Measurements from ENCODE around the gene OR1I1.

OR1I1 gene

DNA sequence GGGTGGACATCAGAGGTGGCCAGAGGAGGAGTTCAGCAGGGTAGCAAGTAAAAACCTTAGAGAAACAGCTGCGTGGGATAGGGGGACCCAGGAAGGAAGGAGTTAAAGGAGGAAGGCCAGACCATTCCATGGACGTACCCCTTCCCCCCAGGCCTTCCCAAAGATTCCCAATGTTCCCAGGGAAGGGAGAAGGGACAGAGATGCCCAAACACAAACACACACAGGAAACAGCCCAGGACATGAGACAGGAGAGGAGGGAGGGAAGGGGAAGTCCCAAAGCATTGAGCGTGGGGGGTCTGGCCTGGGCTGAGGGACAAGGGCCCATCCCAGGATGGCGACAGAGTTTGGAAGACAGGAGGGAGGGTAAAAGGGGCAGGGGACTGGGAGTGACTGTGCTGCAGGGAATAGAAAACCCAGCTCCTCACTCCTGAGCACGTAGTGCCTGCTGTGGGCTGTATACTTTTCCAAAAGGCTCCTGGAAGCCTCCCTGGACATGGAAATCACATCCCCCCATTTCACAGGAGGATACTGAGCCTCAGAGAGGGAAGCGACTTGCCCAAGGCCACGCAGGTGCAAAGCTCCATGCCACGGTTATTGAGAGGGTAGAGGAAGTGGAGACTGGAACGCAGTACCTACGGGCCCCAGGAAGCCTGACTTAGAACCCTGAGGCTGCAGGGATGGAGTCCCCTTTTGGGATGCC lies 26.3 kb downstream of the OR1I1 start:
- peaks cover 4% of the 10 kb centered on the region for H3K36me3 Mint-ChIP-seq (ENCODE audit: low read depth)
- peaks cover 10% of the 10 kb centered on the region for H3K9me3 Mint-ChIP-seq
- H3K27ac Mint-ChIP-seq: peak overlapping the region; percentile 22
- peaks cover 25% of the 10 kb centered on the region for H3K27me3 Mint-ChIP-seq
- peaks cover 16% of the 10 kb centered on the region for H3K4me1 Mint-ChIP-seq (ENCODE audit: low read depth)
- H3K4me3 Mint-ChIP-seq: peak overlapping the region; percentile 54

DNA sequence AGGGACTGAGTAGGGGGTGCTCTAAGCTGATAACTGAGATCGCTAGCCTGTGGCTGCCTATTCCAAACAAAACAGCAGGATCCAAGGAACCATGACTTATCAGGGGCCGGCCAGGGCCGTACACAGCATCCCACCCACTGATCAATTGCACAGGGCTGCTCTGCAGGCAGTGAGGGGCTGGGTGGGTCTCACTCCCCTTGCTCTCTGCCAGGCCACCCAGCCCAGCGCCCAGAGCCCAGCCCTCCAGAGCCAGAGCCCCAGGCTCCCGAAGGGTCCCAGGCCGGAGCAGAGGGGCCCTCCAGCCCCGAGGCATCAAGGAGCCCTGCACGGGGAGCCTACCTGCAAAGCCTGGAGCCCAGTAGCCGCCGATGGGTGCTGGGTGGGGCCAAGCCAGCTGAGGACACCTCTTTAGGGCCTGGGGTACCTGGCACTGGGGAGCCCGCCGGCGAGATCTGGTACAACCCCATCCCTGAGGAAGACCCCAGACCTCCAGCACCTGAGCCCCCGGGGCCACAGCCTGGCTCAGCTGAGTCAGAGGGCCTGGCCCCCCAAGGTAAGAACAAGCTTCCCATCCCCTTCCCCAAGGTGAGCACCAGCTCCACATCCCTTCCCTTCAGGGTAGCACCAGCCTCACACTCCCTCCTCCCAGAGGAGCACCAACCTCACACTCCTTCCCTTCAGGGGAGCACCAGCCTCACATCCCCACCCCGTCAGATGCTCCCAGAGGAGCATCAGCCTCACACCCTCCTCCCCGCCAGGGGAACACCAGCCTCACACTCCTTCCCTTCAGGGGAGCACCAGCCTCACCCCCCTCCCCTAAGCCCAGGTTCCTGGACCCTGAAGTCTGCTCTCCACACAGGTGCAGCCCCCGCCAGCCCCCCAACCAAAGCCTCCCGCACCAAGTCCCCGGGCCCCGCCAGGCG lies 27.1 kb downstream of the OR1I1 start:
- Mint-ChIP-seq H3K4me1 (ENCODE audit: low read depth) (peaks cover 16% of the 10 kb centered on the region), H3K4me3 (no peak overlapping the region), H3K36me3 (ENCODE audit: low read depth) (peaks cover under 1% of the 10 kb centered on the region), H3K9me3 (peaks cover 5% of the 10 kb centered on the region), H3K27ac (no peak overlapping the region), H3K27me3 (peaks cover 25% of the 10 kb centered on the region)

DNA sequence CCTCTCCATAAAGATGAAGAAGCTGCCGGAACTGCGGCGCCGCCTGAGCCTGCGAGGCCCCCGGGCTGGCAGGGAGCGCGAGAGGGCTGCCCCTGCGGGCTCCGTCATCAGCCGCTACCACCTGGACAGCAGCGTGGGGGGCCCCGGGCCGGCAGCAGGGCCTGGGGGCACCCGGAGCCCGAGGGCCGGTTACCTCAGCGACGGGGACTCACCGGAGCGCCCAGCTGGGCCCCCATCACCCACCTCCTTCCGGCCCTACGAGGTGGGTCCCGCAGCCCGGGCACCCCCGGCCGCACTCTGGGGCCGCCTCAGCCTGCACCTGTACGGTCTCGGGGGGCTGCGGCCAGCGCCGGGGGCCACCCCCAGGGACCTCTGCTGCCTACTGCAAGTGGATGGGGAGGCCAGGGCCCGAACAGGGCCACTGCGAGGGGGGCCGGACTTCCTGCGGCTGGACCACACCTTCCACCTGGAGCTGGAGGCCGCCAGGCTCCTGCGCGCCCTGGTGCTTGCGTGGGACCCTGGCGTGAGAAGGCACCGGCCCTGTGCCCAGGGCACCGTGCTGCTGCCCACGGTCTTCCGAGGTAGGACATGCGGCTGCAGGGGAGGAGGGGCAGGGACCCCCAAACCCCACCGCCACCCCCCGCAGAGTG lies 27.9 kb downstream of the OR1I1 start:
- Mint-ChIP-seq H3K27me3 (peaks cover 25% of the 10 kb centered on the region), H3K9me3 (no peaks in the 10 kb centered on the region), H3K4me3 (no peak overlapping the region), H3K27ac (no peak overlapping the region), H3K36me3 (ENCODE audit: low read depth) (peaks cover 3% of the 10 kb centered on the region), H3K4me1 (ENCODE audit: low read depth) (peaks cover 16% of the 10 kb centered on the region)

DNA sequence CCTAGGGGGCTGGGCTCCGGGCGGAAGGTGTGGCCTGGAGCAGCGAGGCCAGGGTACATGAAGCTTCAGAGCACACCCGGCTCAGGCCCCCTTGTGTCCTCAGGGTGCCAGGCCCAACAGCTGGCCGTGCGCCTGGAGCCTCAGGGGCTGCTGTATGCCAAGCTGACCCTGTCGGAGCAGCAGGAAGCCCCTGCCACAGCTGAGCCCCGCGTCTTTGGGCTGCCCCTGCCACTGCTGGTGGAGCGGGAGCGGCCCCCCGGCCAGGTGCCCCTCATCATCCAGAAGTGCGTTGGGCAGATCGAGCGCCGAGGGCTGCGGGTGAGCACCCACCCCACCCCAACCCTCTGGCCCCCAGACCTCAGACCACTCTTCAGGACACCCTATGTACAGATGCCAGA lies 28.4 kb downstream of the OR1I1 start:
- Mint-ChIP-seq H3K9me3 (no peaks in the 10 kb centered on the region), H3K4me3 (no peak overlapping the region), H3K36me3 (ENCODE audit: low read depth) (peaks cover 3% of the 10 kb centered on the region), H3K4me1 (ENCODE audit: low read depth) (peaks cover 16% of the 10 kb centered on the region), H3K27ac (no peak overlapping the region), H3K27me3 (peaks cover 21% of the 10 kb centered on the region)

DNA sequence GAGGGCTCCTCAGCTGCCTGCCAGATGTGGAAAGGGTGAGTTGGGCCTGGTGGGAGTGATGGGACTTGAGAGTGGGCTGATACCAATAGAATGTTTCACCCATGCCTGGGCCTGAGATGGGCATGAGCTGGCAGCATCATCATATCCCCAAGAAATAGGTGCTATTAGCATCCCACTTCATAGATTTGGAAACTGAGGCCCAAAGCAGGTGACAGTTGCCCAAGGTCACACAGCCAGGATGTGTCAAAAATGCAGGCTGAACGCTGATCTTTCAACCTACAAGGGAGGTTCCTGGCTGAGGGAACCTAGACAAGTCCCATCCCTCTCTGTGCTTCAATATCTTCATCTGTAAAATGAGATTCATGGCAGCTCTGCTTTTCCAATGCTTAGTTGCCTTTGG lies 29.7 kb downstream of the OR1I1 start:
- Mint-ChIP-seq H3K27ac (no peak overlapping the region), H3K9me3 (no peaks in the 10 kb centered on the region)

DNA sequence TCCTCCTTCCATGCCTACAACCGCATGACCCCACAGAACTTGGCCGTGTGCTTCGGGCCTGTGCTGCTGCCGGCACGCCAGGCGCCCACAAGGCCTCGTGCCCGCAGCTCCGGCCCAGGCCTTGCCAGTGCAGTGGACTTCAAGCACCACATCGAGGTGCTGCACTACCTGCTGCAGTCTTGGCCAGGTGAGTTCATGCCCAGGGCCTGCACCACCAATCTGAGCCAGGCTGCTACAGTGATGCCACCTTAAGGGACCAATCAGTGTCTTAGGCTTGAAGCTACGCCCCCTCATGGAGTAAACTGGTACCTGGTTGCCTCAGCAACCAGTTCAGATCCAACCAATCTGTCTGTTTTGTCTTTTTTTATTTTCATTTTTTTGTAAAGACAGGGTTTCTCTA lies 30.4 kb downstream of the OR1I1 start:
- Mint-ChIP-seq H3K9me3 (no peaks in the 10 kb centered on the region), H3K27me3 (peaks cover 9% of the 10 kb centered on the region), H3K4me3 (no peak overlapping the region), H3K4me1 (ENCODE audit: low read depth) (peaks cover 9% of the 10 kb centered on the region), H3K36me3 (ENCODE audit: low read depth) (peaks cover 14% of the 10 kb centered on the region), H3K27ac (no peak overlapping the region)

More for the DNA sequence above, 29.7 kb downstream of the OR1I1 start:
- Mint-ChIP-seq H3K4me3 (no peak overlapping the region), H3K4me1 (ENCODE audit: low read depth) (peaks cover 13% of the 10 kb centered on the region), H3K27me3 (peaks cover 12% of the 10 kb centered on the region), H3K36me3 (ENCODE audit: low read depth) (peaks cover 7% of the 10 kb centered on the region)

DNA sequence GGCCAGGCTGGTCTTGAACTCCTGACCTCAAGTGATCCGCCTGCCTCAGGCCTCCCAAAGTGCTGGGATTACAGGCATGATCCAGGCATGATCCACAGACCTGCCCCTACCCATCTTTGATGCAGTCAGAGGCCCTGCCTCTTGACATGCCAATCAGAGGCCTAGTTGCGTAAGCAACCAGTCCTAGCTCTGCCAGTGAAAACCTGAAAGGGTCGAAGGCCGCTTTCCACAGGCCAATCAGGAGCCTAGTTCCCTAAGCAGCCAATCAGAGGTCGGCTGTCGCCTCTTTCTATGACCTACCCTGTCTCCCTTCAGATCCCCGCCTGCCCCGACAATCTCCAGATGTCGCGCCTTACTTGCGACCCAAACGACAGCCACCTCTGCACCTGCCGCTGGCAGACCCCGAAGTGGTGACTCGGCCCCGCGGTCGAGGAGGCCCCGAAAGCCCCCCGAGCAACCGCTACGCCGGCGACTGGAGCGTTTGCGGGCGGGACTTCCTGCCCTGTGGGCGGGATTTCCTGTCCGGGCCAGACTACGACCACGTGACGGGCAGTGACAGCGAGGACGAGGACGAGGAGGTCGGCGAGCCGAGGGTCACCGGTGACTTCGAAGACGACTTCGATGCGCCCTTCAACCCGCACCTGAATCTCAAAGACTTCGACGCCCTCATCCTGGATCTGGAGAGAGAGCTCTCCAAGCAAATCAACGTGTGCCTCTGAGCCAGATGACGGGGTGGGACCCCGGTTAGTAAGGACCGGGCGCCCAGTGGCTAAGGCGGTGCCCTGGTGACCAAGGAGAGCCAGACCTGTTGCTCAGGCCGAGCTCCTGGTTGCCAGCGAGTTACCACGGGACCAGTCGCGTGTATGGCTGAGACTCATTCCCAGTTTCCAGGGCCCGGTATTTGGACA lies 31.5 kb downstream of the OR1I1 start:
- Mint-ChIP-seq H3K27me3 (peaks cover 2% of the 10 kb centered on the region), H3K27ac (no peak overlapping the region), H3K9me3 (no peaks in the 10 kb centered on the region)

DNA sequence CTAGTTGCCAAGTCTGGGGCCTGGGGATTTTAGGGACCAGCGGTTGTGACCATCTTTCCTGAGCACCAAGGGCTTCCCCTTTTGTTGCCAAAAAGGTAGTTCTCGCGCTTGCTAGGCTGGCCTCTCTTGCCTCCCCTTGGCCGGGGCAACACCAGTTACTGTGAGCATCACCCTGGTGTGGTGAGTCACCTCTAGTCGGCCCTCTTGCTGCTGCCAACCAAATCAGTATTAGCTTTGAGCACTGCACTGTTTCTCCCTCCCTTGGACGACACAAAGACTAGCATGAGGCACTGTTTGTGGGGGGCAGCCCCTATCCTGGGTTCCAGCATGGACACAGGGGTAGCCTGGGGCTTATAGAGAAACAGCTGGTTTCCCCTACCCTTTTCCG lies 32.1 kb downstream of the OR1I1 start:
- H3K4me3 Mint-ChIP-seq: no peak overlapping the region
- no peaks in the 10 kb centered on the region for H3K9me3 Mint-ChIP-seq
- H3K27ac Mint-ChIP-seq: no peak overlapping the region
- H3K36me3 Mint-ChIP-seq (ENCODE audit: low read depth): peaks cover 27% of the 10 kb centered on the region
- no peaks in the 10 kb centered on the region for H3K4me1 Mint-ChIP-seq (ENCODE audit: low read depth)
- no peaks in the 10 kb centered on the region for H3K27me3 Mint-ChIP-seq

More for the DNA sequence above, 31.5 kb downstream of the OR1I1 start:
- Mint-ChIP-seq H3K4me3 (no peak overlapping the region), H3K4me1 (ENCODE audit: low read depth) (peaks cover 2% of the 10 kb centered on the region), H3K36me3 (ENCODE audit: low read depth) (peaks cover 21% of the 10 kb centered on the region)

DNA sequence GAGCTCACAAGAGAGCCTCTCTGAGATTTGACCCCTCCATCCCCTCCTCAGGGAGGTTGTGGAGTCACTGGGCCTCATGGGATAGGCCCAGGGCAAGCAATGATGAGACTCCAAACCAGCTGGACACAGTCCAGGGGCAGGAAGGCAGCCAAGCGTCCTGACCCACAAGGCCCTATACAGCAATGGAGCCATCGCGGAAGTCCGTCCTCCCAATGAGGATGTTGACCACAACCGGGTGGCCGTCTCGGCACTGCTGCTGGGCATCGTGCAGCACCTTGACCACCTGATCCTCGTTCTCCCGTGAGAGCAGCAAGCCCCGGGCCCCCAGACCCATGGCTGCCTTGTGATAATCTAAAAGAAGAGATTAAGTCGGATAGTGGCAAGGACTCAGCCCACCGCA lies 33.1 kb downstream of the OR1I1 start:
- Mint-ChIP-seq H3K36me3 (ENCODE audit: low read depth) (peaks cover 34% of the 10 kb centered on the region), H3K4me3 (no peak overlapping the region), H3K4me1 (ENCODE audit: low read depth) (no peaks in the 10 kb centered on the region), H3K27me3 (no peaks in the 10 kb centered on the region), H3K9me3 (no peaks in the 10 kb centered on the region), H3K27ac (no peak overlapping the region)

DNA sequence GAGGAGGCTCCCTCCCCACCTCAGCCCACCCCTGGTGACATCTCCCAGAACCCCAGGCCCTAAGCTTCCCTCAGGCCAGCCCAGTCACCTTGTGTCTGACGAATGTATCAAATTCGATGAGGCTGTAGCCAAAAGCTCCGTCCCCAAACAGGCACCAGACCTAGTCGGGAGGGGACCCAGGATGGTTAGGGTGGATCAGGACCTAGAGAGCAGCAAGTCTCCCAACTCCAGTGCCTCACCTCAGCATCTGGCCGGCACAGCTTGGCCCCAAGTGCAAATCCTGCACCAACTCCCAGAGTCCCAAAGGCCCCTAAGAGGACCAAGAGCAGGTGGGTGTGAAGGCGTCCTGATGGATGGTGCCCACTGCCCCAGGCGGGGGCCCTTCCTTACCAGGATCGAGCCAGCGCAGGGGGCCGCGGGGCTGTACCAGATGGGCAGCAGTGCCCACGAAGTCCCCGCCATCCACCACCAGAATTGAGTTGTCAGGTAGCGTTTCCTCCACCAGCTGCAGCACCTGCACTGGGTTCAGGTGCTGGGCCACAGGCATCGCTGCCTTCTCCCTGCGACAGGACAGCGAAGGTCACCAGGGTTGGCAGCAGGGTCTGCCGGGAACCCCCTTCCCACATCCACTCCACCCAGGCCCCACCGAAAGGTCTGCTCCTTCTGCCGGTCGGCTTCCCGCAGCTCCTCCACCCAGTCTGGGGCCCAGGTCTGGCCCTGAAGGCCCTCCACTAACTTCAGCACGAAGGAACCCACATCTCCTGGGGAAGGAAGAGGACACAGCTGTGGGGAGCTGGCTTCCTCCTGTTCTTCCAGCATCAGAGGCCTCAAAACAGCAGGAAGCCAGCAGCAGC lies 34.0 kb downstream of the OR1I1 start:
- no peaks in the 10 kb centered on the region for H3K27me3 Mint-ChIP-seq
- H3K4me1 Mint-ChIP-seq (ENCODE audit: low read depth): no peaks in the 10 kb centered on the region
- H3K36me3 Mint-ChIP-seq (ENCODE audit: low read depth): peaks cover 43% of the 10 kb centered on the region
- no peak overlapping the region for H3K4me3 Mint-ChIP-seq
- no peak overlapping the region for H3K27ac Mint-ChIP-seq
- H3K9me3 Mint-ChIP-seq: no peaks in the 10 kb centered on the region

DNA sequence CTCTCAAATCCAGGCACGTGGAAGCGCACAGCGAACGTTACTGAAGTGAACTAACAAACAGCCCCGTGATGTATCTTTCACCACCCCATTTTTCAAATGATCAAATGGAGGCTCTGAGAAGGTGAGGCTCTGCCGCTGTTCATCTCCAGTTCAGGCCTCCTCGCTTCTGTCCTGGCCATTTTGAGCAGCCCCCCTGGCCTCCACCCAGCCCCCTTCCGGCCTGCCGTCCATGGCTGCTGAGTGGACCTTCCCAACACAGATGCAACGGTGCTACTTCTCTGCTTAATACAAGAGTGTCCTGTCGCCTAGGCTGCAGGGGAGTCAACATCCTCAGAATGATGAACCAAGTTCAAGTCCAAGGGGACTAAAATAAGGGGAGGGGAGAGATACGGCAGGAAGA lies 34.8 kb downstream of the OR1I1 start:
- Mint-ChIP-seq H3K36me3 (ENCODE audit: low read depth) (peaks cover 50% of the 10 kb centered on the region), H3K4me3 (no peak overlapping the region), H3K27ac (no peak overlapping the region), H3K9me3 (no peaks in the 10 kb centered on the region), H3K4me1 (ENCODE audit: low read depth) (no peaks in the 10 kb centered on the region), H3K27me3 (no peaks in the 10 kb centered on the region)

DNA sequence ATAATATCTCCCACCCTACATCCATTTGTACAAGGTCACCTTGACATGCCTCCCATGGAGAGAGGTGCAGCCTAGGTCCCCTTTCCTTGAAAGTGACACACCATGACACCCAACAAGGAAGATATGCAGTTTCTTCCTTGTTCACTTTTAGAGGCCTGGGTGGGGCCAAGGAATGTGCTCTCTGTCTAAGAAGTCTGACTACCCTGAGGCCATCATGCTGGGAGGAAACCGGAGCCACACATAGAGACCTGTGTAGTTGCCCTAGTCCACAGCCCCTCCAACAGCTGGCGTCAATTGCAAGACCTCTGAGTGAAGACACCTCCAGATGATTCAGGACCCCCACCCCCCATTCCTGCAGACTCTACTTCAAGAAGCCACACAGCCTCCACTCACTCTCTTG lies 36.2 kb downstream of the OR1I1 start:
- Mint-ChIP-seq H3K9me3 (no peaks in the 10 kb centered on the region), H3K27ac (no peak overlapping the region), H3K36me3 (ENCODE audit: low read depth) (peaks cover 58% of the 10 kb centered on the region), H3K27me3 (no peaks in the 10 kb centered on the region), H3K4me1 (ENCODE audit: low read depth) (no peaks in the 10 kb centered on the region), H3K4me3 (no peak overlapping the region)

DNA sequence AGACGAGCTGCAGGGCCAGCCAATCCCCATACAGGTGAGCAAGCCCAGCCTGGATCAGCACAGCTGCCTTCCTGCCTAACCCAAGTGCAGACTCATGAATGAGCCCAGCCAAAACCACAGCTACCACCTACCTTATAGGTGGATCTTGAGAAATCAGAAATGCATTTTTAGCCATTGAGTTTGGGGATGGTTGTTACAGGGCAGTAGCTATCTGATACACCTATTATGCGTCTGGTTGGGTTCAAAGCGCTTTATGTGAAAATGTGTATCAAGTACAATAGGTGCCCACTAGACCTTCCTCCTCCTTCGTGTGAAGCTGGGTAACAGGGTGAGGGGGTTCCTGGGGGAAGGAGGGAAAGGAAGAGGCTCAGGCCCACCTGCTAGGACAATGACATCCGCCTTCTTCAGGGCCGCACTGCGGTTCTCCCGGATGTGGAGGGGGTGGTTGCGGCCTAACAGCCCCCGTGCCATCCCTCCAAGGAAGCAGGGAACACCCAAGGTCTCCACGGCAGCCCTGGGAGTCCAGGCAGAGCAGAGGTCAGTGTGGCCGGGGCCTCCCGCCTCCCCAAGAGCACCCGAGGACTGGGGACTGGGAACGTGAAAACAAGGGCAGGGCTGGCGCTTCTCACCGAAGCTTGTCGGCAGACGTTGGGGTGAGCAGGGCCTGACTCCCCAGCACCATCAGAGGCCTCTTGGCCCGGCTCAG lies 36.9 kb downstream of the OR1I1 start:
- Mint-ChIP-seq H3K4me1 (ENCODE audit: low read depth) (peaks cover 2% of the 10 kb centered on the region), H3K27ac (no peak overlapping the region), H3K4me3 (no peak overlapping the region), H3K36me3 (ENCODE audit: low read depth) (peaks cover 59% of the 10 kb centered on the region), H3K27me3 (no peaks in the 10 kb centered on the region), H3K9me3 (no peaks in the 10 kb centered on the region)
